Neural cell (in vitro differentiated cells): Measurements from ENCODE around the gene ZNF837. TPM values are rescaled to one million over a fixed set of nuclear protein-coding genes. Genes with fewer than 3 reads are reported as not detected.

ENCODE experiments used
- H2AFZ ChIP-seq: fragments of 200-600, 300-800 bp; sonication (generic), shearing (Covaris generic); 2 replicates; pipeline ENCODE4 v1.6.0; 2014; ENCODE audit warnings: low read depth, mild to moderate bottlenecking, antibody characterized with exemption, low read length, moderate library complexity
- H3F3A ChIP-seq: fragments of 200-600 bp; shearing (Covaris generic); 2 replicates; pipeline ENCODE4 v1.6.1; 2016; ENCODE audit warnings: mild to moderate bottlenecking, moderate library complexity, mixed read lengths, antibody characterized with exemption, low read length; ENCODE audit not compliant: insufficient read depth, poor library complexity, severe bottlenecking
- H3K27ac ChIP-seq: fragments of 200-600, 300-800 bp; sonication (generic), shearing (Covaris generic); 2 replicates; pipeline ENCODE4 v1.5.1; 2014; ENCODE audit warnings: mild to moderate bottlenecking, low read length, moderate library complexity
- H3K27me3 ChIP-seq: fragments of 300-800, 200-600 bp; sonication (generic), shearing (Covaris generic); 2 replicates; pipeline ENCODE4 v1.6.0; 2014; ENCODE audit warnings: mild to moderate bottlenecking, low read depth, low read length, moderate library complexity; ENCODE audit not compliant: insufficient read depth
- H3K36me3 ChIP-seq: fragments of 300-800, 200-600 bp; sonication (generic), shearing (Covaris generic); 2 replicates; pipeline ENCODE4 v1.5.1; 2014; ENCODE audit warnings: mild to moderate bottlenecking, antibody characterized with exemption, low read length, moderate library complexity; ENCODE audit not compliant: insufficient read depth
- H3K4me2 ChIP-seq: fragments of 300-800, 200-600 bp; sonication (generic), shearing (Covaris generic); 2 replicates; pipeline ENCODE4 v1.6.0; 2014; ENCODE audit warnings: mild to moderate bottlenecking, low read length
- H3K4me3 ChIP-seq: fragments of 300-800, 200-600 bp; sonication (generic), shearing (Covaris generic); 2 replicates; pipeline ENCODE4 v1.5.1; 2014; ENCODE audit warnings: mild to moderate bottlenecking, low read length, moderate library complexity
- H3K79me2 ChIP-seq: fragments of 200-600 bp; shearing (Covaris generic); replicated peaks from 2 replicates; pipeline ENCODE4 v1.6.0; 2014; ENCODE audit warnings: mild to moderate bottlenecking, low read length, moderate library complexity; ENCODE audit not compliant: insufficient read depth
- H3K9ac ChIP-seq: fragments of 300-800, 200-600 bp; sonication (generic), shearing (Covaris generic); 2 replicates; pipeline ENCODE4 v1.6.1; 2016; ENCODE audit warnings: mild to moderate bottlenecking, low read length, mixed read lengths
- H3K9me2 ChIP-seq: fragments of 200-600 bp; shearing (Covaris generic); 2 replicates; pipeline ENCODE4 v1.6.1; 2016; ENCODE audit warnings: mild to moderate bottlenecking, low read length, mixed read lengths; ENCODE audit not compliant: insufficient read depth
- H3K9me3 ChIP-seq: fragments of 200-600, 300-800 bp; sonication (generic), shearing (Covaris generic); 2 replicates; pipeline ENCODE4 v1.6.1; 2016; ENCODE audit warnings: mild to moderate bottlenecking, mixed run types, low read length, moderate library complexity, mixed read lengths
- H4K20me1 ChIP-seq: fragments of 200-600 bp; shearing (Covaris generic); 2 replicates; pipeline ENCODE4 v1.6.1; 2016; ENCODE audit warnings: mild to moderate bottlenecking, mixed run types; ENCODE audit not compliant: insufficient read depth
- EP300 ChIP-seq: fragments of 450-650 bp; conservative IDR thresholded peaks from 2 replicates; pipeline ENCODE4 v1.6.1; 2014; ENCODE audit warnings: antibody characterized with exemption, mild to moderate bottlenecking, moderate library complexity; ENCODE audit not compliant: poor library complexity, severe bottlenecking
- EZH2 ChIP-seq: fragments of 200-600, 300-800 bp; shearing (Covaris generic), sonication (generic); IDR thresholded peaks from 2 replicates; pipeline ENCODE4 v1.6.1; 2014; ENCODE audit warnings: antibody characterized with exemption, low read length, borderline replicate concordance, mild to moderate bottlenecking; ENCODE audit not compliant: insufficient read depth, poor library complexity, severe bottlenecking
- MXI1 ChIP-seq: fragments of 450-650 bp; conservative IDR thresholded peaks from 2 replicates; pipeline ENCODE4 v1.6.1; 2014; ENCODE audit warnings: antibody characterized with exemption, mild to moderate bottlenecking; ENCODE audit not compliant: poor library complexity, severe bottlenecking
- POLR2AphosphoS5 ChIP-seq: IDR thresholded peaks from 2 replicates; pipeline ENCODE4 v1.6.1; 2012
- RAD21 ChIP-seq: fragments of 450-650 bp; conservative IDR thresholded peaks from 2 replicates; pipeline ENCODE4 v1.6.1; 2014; ENCODE audit warnings: antibody characterized with exemption, mild to moderate bottlenecking, moderate library complexity
- REST ChIP-seq: IDR thresholded peaks from 2 replicates; pipeline ENCODE4 v1.6.1; 2012; ENCODE audit warnings: borderline replicate concordance
- SMC3 ChIP-seq: fragments of 450-650 bp; conservative IDR thresholded peaks from 2 replicates; pipeline ENCODE4 v1.6.1; 2014; ENCODE audit warnings: antibody characterized with exemption, mild to moderate bottlenecking, moderate library complexity; ENCODE audit not compliant: poor library complexity
- TAF1 ChIP-seq: IDR thresholded peaks from 2 replicates; pipeline ENCODE4 v1.6.1; 2012; ENCODE audit warnings: low read depth
- polyA plus RNA-seq: library from polyadenylated mRNA; depleted of rRNA; stranded (reverse); fragments of >200 nt; gene quantifications from 2 replicates; pipeline ENCODE4 v1.2.3, GENCODE V29; 2014

ZNF837 gene
- polyA plus RNA-seq, 1 donor from 2014 or later, result 4.5 TPM

GRCh38 chr19:58372311-58373133 lies 8.3 kb downstream of the ZNF837 start:
- Histone ChIP-seq H2AFZ (no peak overlapping the region), H3K79me2 (no peaks in the 10 kb centered on the region), H4K20me1 (no peaks in the 10 kb centered on the region), H3K4me3 (no peak overlapping the region), H3K4me2 (no peak overlapping the region), H3K9ac (no peak overlapping the region), H3K9me2 (no peaks in the 10 kb centered on the region), H3K27ac (no peak overlapping the region), H3K9me3 (no peaks in the 10 kb centered on the region), H3F3A (no peaks in the 10 kb centered on the region), H3K27me3 (no peaks in the 10 kb centered on the region), H3K36me3 (no peaks in the 10 kb centered on the region)
- TF ChIP-seq EP300 (no peak), EZH2 (no peak), RAD21 (no peak), SMC3 (no peak)

- Histone ChIP-seq H2AFZ (no peak overlapping the region), H3K4me3 (no peak overlapping the region), H3K27me3 (no peaks in the 10 kb centered on the region), H3K9me2 (no peaks in the 10 kb centered on the region), H3K79me2 (no peaks in the 10 kb centered on the region), H3K9me3 (no peaks in the 10 kb centered on the region), H3K36me3 (no peaks in the 10 kb centered on the region), H3K9ac (no peak overlapping the region), H3K4me2 (no peak overlapping the region), H3F3A (no peaks in the 10 kb centered on the region), H4K20me1 (no peaks in the 10 kb centered on the region), H3K27ac (no peak overlapping the region)
- TF ChIP-seq TAF1 (no peak), SMC3 (no peak), EP300 (no peak), POLR2AphosphoS5 (no peak)
Observed at GRCh38 chr19:58368561-58369360, 12.1 kb downstream of the ZNF837 start.

DNA sequence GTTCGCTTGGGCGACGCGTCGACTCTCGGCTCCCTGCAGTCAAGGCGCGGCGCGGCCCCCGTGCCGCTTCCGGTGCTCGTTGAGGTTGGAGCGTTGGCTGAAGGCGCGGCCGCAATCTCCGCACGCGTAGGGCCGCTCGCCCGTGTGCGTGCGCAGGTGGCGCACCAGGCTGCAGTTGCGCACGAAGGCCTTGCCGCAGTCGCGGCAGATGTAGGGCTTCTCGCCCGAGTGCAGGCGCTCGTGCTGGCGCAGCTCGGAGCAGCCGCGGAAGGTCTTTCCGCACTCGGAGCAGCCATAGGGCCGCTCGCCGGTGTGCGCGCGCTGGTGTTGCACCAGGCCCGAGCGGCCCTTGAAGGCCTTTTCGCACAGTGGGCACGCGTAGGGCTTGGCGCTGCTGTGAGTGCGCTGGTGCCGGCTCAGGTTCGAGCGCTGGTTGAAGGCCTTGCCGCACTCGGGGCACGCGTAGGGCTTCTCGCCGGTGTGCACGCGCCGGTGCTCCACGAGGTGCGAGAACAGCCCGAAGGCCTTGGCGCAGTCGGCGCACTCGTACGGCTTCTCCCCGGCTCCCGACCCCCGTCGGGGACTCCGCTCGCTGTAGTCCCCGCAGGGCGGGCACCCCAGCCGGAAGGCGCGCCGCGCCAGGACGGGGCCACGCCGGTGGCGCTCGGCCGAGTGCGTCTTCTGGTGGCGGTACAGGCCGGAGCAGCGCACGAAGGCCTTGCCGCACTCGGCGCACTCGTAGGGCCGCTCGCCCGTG lies 13.0 kb downstream of the ZNF837 start:
- Histone ChIP-seq H3K4me2 (no peak overlapping the region), H2AFZ (no peak overlapping the region), H3K9me2 (no peaks in the 10 kb centered on the region), H3K9me3 (no peaks in the 10 kb centered on the region), H4K20me1 (no peaks in the 10 kb centered on the region), H3K27ac (no peak overlapping the region), H3K4me3 (no peak overlapping the region), H3F3A (no peaks in the 10 kb centered on the region), H3K36me3 (no peaks in the 10 kb centered on the region), H3K79me2 (no peaks in the 10 kb centered on the region), H3K27me3 (no peaks in the 10 kb centered on the region), H3K9ac (no peak overlapping the region)
- TF ChIP-seq MXI1, result no peak
- TF ChIP-seq RAD21, result no peak
- TF ChIP-seq EP300, result no peak
- TF ChIP-seq SMC3, result no peak
- no peak for TF ChIP-seq TAF1
- TF ChIP-seq REST, result no peak
- no peak for TF ChIP-seq EZH2
